ENCODE results near the gene ARHGEF17.
A peak's percentile ranks its signal among the peaks of the same experiment; 100 is the strongest.

ARHGEF17 gene

GRCh38 chr11:73372375-73372993, 64.4 kb downstream of the ARHGEF17 start:
- no peak for TF ChIP-seq CTCF (IDR thresholded peaks at IDR 0.05; ENCODE audit: extremely low read depth, insufficient read depth, missing control alignments)
- DNase-seq (ENCODE audit: low spot score), result no peak
- in situ Hi-C loops (cut with MboI; ENCODE audit: low pct_unique_long_range_greater_than_20kb, low sequenced_read_pairs, unreplicated experiment), result loop anchor here (25.0 kb wide), 1 partner anchor 290 kb away; no protein-coding TSS in a partner anchor

DNA sequence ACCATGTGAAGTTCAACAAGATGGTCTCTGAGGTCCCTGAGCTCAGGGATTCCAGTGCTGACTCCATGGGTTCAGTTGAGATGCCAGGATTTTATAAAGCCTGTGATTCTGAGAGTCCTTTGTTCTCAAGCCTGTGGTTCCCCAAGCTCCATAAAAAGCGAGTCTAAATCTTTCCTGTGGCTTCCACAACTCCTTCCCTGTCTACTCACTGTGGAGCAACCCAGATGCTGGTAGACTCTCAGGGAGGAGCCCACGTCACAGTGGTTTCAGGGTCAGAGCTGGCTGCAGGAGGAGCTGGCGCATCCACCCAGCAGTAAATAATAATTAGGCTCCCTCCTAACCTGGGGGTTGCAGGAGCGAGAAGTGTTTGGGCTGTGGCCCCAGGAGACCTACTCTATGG, 66.1 kb downstream of the ARHGEF17 start:
- DNase-seq (ENCODE audit: low spot score), result no peak
- in situ Hi-C loops (cut with MboI; ENCODE audit: low pct_unique_long_range_greater_than_20kb, low sequenced_read_pairs, unreplicated experiment), result loop anchor here (25.0 kb wide), 1 partner anchor 288 kb away; no protein-coding TSS in a partner anchor
- no peak for TF ChIP-seq CTCF (IDR thresholded peaks at IDR 0.05; ENCODE audit: extremely low read depth, insufficient read depth, missing control alignments)

DNA sequence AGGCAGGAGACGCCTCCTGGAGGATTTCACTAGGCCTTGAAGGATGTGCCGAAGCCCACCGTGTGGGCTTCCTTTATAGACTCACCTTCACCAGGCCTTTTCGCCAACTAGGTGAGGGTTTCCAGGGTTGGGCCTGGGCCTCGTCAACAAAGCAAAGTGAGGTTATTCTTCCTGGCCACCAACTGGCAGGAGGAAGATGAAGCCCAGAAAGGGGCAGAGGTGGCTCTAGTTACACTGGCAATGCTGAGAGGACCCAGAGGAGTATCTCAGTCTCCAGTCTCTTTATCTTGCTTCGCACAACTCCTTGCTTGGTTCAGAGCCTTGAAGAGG, 67.7 kb downstream of the ARHGEF17 start:
- in situ Hi-C loops (cut with MboI; ENCODE audit: low pct_unique_long_range_greater_than_20kb, low sequenced_read_pairs, unreplicated experiment), result no loop called here
- TF ChIP-seq CTCF (IDR thresholded peaks at IDR 0.05; ENCODE audit: extremely low read depth, insufficient read depth, missing control alignments), result no peak
- no peak for DNase-seq (ENCODE audit: low spot score)

GRCh38 chr11:73376160-73376802, 68.2 kb downstream of the ARHGEF17 start, which contains the start of gene RELT:
TSS of gene RELT (plus strand) at chr11:73376399. CDS start at chr11:73389137, 12,738 bp downstream.
- TF ChIP-seq CTCF (IDR thresholded peaks at IDR 0.05; ENCODE audit: extremely low read depth, insufficient read depth, missing control alignments), result peak; percentile 92
- in situ Hi-C loops (cut with MboI; ENCODE audit: low pct_unique_long_range_greater_than_20kb, low sequenced_read_pairs, unreplicated experiment), result no loop called here
- peak; percentile 99 for DNase-seq (ENCODE audit: low spot score)

DNA sequence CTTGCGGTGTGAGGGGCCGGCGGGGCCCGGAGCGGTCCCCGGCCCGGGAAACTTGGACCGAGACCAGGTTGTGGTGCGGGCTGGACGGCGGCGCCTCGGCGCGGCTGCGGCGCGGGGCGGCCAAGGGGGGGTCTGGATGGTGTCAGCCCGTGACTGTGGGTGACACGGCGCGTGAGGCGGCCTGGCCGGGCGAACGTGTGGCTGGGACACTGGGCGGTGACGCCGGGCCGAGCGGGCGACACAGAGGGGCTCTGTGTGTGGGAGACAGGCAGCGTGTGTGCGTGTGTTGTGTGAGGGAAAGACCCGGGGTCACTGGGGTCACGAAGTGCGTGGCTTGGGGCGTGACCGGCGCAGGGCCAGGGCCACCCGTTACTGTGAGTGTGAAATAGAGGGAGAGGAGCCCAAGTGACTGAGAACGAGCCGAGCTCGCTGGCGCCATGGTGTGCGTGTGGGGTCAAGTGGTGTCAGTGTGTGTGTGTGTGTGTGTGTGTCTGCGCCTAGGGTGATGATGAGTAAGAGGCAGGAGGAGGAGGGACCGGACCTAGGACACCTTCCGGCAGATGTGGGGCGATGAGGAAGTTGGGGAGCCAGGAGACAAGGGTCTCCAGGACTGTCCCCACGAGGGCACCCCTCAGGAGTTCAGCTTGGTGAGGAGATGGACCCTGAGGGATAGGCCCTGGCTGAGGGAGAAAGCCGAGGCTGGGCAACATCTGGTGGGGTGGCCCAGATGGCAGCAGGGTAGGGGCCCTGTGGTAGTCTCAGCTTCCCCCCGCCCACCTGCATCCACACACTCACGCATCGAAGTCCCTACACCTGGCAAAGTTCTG, 68.9 kb downstream of the ARHGEF17 start:
- DNase-seq (ENCODE audit: low spot score), result peak; percentile 83
- in situ Hi-C loops (cut with MboI; ENCODE audit: low pct_unique_long_range_greater_than_20kb, low sequenced_read_pairs, unreplicated experiment), result no loop called here

More for the DNA sequence above, 68.9 kb downstream of the ARHGEF17 start:
- TF ChIP-seq CTCF (IDR thresholded peaks at IDR 0.05; ENCODE audit: extremely low read depth, insufficient read depth, missing control alignments), result no peak

All from GM13977 (cell line).